GM12864 (cell line): Measurements from ENCODE around the gene CARMIL1.
"Not testable (repeated sequence)": the region's sequence is repeated elsewhere in the genome, so short reads cannot be mapped to it uniquely, and the experiment has no call there.

Experiments used
- DNase-seq: peaks from one replicate; pipeline ENCODE4 v3.0.0-alpha.2; 2011; ENCODE audit warnings: low read depth
- H3K4me3 ChIP-seq: 2 replicates; pipeline ENCODE4 v1.5.1; 2011; ENCODE audit warnings: mild to moderate bottlenecking, low read depth, low read length, control low read depth
- CTCF ChIP-seq: IDR thresholded peaks from 2 replicates; pipeline ENCODE4 v1.5.1; 2011; ENCODE audit warnings: low read depth, mild to moderate bottlenecking, moderate library complexity, low read length, control low read depth, inconsistent platforms; ENCODE audit errors: missing control alignments

CARMIL1 gene

DNA sequence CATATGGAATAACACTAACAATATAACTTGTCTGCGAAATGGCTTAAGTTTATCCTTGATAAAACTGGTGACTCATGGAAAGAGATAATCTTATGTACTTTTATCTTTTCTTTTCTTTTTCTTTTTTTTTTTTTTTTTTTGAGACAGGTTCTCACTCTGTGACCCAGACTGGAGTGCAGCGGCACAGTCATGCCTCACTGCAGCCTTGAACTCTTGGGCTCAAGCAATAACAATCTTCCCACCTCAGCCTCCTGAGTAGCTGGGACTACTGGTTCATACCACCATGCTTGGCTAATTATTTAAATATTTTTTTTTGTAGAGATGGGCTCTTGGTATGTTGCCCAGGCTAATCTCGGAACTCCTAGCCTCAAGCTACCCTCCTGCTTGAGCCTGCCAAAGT lies 304.7 kb downstream of the CARMIL1 start:
- no peak overlapping the region for H3K4me3 ChIP-seq
- DNase-seq = no peak
- TF ChIP-seq CTCF = no peak

- no peak overlapping the region for H3K4me3 ChIP-seq
- DNase-seq = no peak
- no peak for TF ChIP-seq CTCF
Observed at GRCh38 chr6:25585225-25585624, 306.1 kb downstream of the CARMIL1 start.

DNA sequence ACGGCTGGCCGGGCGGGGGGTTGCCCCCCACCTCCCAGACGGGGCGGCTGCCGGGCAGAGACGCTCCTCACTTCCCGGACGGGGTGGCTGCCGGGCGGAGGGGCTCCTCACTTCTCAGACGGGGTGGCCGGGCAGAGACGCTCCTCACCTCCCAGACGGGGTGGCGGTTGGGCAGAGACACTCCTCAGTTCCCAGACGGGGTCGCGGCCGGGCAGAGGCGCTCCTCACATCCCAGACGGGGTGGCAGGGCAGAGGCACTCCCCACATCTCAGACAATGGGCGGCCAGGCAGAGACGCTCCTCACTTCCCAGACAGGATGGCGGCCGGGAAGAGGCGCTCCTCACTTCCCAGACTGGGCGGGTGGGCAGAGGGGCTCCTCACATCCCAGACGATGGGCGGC lies 306.9 kb downstream of the CARMIL1 start:
- not testable (repeated sequence) for H3K4me3 ChIP-seq, DNase-seq

DNA sequence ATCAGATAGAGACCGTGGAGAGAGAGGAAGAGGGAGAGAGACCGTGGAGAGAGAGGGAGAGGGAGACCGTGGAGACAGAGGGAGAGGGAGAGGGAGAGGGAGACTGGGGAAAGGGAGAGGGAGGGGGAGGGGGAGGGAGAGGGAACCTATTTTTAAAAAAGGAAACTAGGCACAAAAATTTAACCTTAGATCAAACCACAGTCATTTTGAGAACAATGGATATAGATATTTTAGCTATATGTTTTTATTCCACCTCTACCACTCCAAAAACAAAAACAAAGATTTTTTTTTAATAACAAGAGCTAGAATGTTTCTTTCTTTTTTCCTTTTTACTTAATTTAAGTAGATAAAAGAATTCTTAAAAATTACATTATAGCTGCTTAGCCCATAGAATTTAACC lies 307.8 kb downstream of the CARMIL1 start:
- DNase-seq = no peak
- TF ChIP-seq CTCF = no peak
- no peak overlapping the region for H3K4me3 ChIP-seq

- no peak overlapping the region for H3K4me3 ChIP-seq
- no peak for DNase-seq
- no peak for TF ChIP-seq CTCF
Observed at GRCh38 chr6:25590986-25591385, 311.8 kb downstream of the CARMIL1 start.

- DNase-seq = no peak
- H3K4me3 ChIP-seq = no peak overlapping the region
- TF ChIP-seq CTCF = no peak
Observed at GRCh38 chr6:25596928-25597818, 318.0 kb downstream of the CARMIL1 start.

- no peak for DNase-seq
- no peak overlapping the region for H3K4me3 ChIP-seq
- TF ChIP-seq CTCF = no peak
Observed at GRCh38 chr6:25599516-25600085, 320.4 kb downstream of the CARMIL1 start.
